Stimulated activated CD4-positive, alpha-beta T cell treated with anti-CD3 and anti-CD28 coated beads, TNF-alpha, amount 100 ng/mL, for 1 hour (primary cell): Measurements from ENCODE around the gene EQTN.

Experiments used
- DNase-seq, 3 donors: peaks; one replicate each; pipeline ENCODE4 v3.0.0-alpha.2; 2020; ENCODE audit warnings: low read depth in 3 of 3, low spot score in 1 of 3

The EQTN gene

GRCh38 chr9:27297050-27297449 is at the start of gene EQTN:
Gene EQTN (minus strand): TSS chr9:27297150. CDS start chr9:27297055, 95 bp downstream.
- DNase-seq, result no peak

GRCh38 chr9:27344776-27345175 is 47.8 kb upstream of the EQTN start:
- DNase-seq, result no peak

GRCh38 chr9:27341545-27342294 is 44.8 kb upstream of the EQTN start:
- DNase-seq, result no peak

- no peak for DNase-seq
Measured at GRCh38 chr9:27340961-27341511, 44.1 kb upstream of the EQTN start.

- DNase-seq, result no peak
Measured at GRCh38 chr9:27340285-27340674, 43.3 kb upstream of the EQTN start.

GRCh38 chr9:27339661-27340284 is 42.8 kb upstream of the EQTN start:
- DNase-seq, result no peak

- DNase-seq, result no peak
Measured at GRCh38 chr9:27338527-27338903, 41.6 kb upstream of the EQTN start.

GRCh38 chr9:27337833-27338526 is 41.0 kb upstream of the EQTN start:
- DNase-seq, result no peak

- DNase-seq, result no peak
Measured at GRCh38 chr9:27337236-27337635, 40.3 kb upstream of the EQTN start.

- no peak for DNase-seq
Measured at GRCh38 chr9:27336829-27337228, 39.9 kb upstream of the EQTN start.

- no peak for DNase-seq
Measured at GRCh38 chr9:27336126-27336525, 39.2 kb upstream of the EQTN start.

GRCh38 chr9:27335075-27335474 is 38.1 kb upstream of the EQTN start:
- no peak for DNase-seq

- peak in 1 of 3 donors; percentile 3 for DNase-seq
Measured at GRCh38 chr9:27333241-27334052, 36.5 kb upstream of the EQTN start.

GRCh38 chr9:27331393-27331792 is 34.4 kb upstream of the EQTN start:
- no peak for DNase-seq

- no peak for DNase-seq
Measured at GRCh38 chr9:27329291-27329690, 32.3 kb upstream of the EQTN start.

GRCh38 chr9:27328483-27328882 is 31.5 kb upstream of the EQTN start:
- no peak for DNase-seq

- DNase-seq, result no peak
Measured at GRCh38 chr9:27311184-27311583, 14.2 kb upstream of the EQTN start.

GRCh38 chr9:27310582-27310981 is 13.6 kb upstream of the EQTN start:
- DNase-seq, result no peak

- DNase-seq, result no peak
Measured at GRCh38 chr9:27308691-27309390, 11.9 kb upstream of the EQTN start.

GRCh38 chr9:27304521-27304920 is 7.6 kb upstream of the EQTN start:
- DNase-seq, result no peak

GRCh38 chr9:27303219-27303618 is 6.3 kb upstream of the EQTN start:
- no peak for DNase-seq
